ENCODE data around the gene GNAI3.

- TF ChIP-seq, protein P1, sequence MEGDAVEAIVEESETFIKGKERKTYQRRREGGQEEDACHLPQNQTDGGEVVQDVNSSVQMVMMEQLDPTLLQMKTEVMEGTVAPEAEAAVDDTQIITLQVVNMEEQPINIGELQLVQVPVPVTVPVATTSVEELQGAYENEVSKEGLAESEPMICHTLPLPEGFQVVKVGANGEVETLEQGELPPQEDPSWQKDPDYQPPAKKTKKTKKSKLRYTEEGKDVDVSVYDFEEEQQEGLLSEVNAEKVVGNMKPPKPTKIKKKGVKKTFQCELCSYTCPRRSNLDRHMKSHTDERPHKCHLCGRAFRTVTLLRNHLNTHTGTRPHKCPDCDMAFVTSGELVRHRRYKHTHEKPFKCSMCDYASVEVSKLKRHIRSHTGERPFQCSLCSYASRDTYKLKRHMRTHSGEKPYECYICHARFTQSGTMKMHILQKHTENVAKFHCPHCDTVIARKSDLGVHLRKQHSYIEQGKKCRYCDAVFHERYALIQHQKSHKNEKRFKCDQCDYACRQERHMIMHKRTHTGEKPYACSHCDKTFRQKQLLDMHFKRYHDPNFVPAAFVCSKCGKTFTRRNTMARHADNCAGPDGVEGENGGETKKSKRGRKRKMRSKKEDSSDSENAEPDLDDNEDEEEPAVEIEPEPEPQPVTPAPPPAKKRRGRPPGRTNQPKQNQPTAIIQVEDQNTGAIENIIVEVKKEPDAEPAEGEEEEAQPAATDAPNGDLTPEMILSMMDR (IDR thresholded peaks at IDR 0.05; ENCODE audit: extremely low read depth in 1 of 2, insufficient read depth in 1 of 2, low read depth in 1 of 2, low read length in 2 of 2), result no peak
- TF ChIP-seq POLR2A (IDR thresholded peaks at IDR 0.05; ENCODE audit: low read depth, low read length) (no peak), JUN (IDR thresholded peaks at IDR 0.05; ENCODE audit: borderline replicate concordance, insufficient read depth, insufficient read length, low read depth) (no peak), MYC (IDR thresholded peaks at IDR 0.05; ENCODE audit: low read depth, low read length) (no peak), FOS (IDR thresholded peaks at IDR 0.05; ENCODE audit: borderline replicate concordance, insufficient read depth, low read length) (no peak), POLR2AphosphoS5 (IDR thresholded peaks at IDR 0.05; ENCODE audit: insufficient read depth, low read depth, low read length) (no peak), EZH2 (IDR thresholded peaks at IDR 0.05; ENCODE audit: borderline replicate concordance, low read depth, low read length, severe bottlenecking) (no peak), GATA2 (IDR thresholded peaks at IDR 0.05; ENCODE audit: insufficient read depth, insufficient read length, low read depth, low read length) (no peak)
- TF ChIP-seq, protein P2, sequence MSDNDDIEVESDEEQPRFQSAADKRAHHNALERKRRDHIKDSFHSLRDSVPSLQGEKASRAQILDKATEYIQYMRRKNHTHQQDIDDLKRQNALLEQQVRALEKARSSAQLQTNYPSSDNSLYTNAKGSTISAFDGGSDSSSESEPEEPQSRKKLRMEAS (IDR thresholded peaks at IDR 0.05; ENCODE audit: insufficient read depth, insufficient read length), result no peak
Measured at GRCh38 chr1:109557520-109557919, 9.1 kb downstream of the GNAI3 start.

Data from endothelial cell of umbilical vein (primary cell).